Activated CD8-positive, alpha-beta T cell treated with anti-CD3 and anti-CD28 coated beads for 36 hours (primary cell): Measurements from ENCODE around the gene NOTCH3. TPM values are rescaled to one million over a fixed set of nuclear protein-coding genes. Genes with fewer than 3 reads are reported as not detected.

Experiments
- ATAC-seq: fragments of 200-7000 bp; cut with Tn5 transposase; one replicate; pipeline ENCODE4 v1.10.0; 2021; ENCODE audit warnings: mild to moderate bottlenecking, moderate library complexity
- CTCF ChIA-PET: fragments of 350-600 bp; sonication (Branson Sonifier 250); formaldehyde crosslinking; loops from one replicate; lab custom pipeline; 2021; ENCODE audit warnings: antibody characterized with exemption; lab: Charles Lee
- POLR2A ChIA-PET: fragments of 350-600 bp; sonication (Branson Sonifier 250); formaldehyde crosslinking; loops from one replicate; lab custom pipeline; 2021; ENCODE audit warnings: antibody characterized with exemption; lab: Charles Lee
- DNase-seq: peaks from one replicate; pipeline ENCODE4 v3.0.0-alpha.2; 2020
- H3K27ac Mint-ChIP-seq: one replicate; pipeline ENCODE4 v1.8.0; 2021; ENCODE audit warnings: mild to moderate bottlenecking, mixed read lengths
- H3K27me3 Mint-ChIP-seq: one replicate; pipeline ENCODE4 v1.8.0; 2021; ENCODE audit warnings: mixed read lengths
- H3K36me3 Mint-ChIP-seq: one replicate; pipeline ENCODE4 v1.8.0; 2021; ENCODE audit warnings: low read depth, mixed read lengths
- H3K4me1 Mint-ChIP-seq: one replicate; pipeline ENCODE4 v1.8.0; 2021; ENCODE audit warnings: low read depth, mixed read lengths
- H3K4me3 Mint-ChIP-seq: one replicate; pipeline ENCODE4 v1.8.0; 2021; ENCODE audit warnings: mild to moderate bottlenecking, moderate library complexity, mixed read lengths
- H3K9me3 Mint-ChIP-seq: one replicate; pipeline ENCODE4 v1.8.0; 2021; ENCODE audit warnings: mixed read lengths
- intact Hi-C: fragments of 100-400 bp; cut with micrococcal nuclease; formaldehyde crosslinking; loops from one replicate; pipeline ENCODE4 v1.10.0; 2022
- total RNA-seq, 2 experiments: library from RNA; stranded (reverse); gene quantifications; one replicate each; pipeline ENCODE4 v1.2.3, GENCODE V29; 2021
- TF ChIP-seq, protein P1 (sequence below): fragments of 200-600 bp; IDR thresholded peaks from one replicate; pipeline ENCODE4 v1.8.0; 2022; ENCODE audit warnings: antibody characterized with exemption, mild to moderate bottlenecking

Gene NOTCH3
- total RNA-seq, 2 experiments from 2014 or later: 0.16 TPM; not detected in 1

DNA sequence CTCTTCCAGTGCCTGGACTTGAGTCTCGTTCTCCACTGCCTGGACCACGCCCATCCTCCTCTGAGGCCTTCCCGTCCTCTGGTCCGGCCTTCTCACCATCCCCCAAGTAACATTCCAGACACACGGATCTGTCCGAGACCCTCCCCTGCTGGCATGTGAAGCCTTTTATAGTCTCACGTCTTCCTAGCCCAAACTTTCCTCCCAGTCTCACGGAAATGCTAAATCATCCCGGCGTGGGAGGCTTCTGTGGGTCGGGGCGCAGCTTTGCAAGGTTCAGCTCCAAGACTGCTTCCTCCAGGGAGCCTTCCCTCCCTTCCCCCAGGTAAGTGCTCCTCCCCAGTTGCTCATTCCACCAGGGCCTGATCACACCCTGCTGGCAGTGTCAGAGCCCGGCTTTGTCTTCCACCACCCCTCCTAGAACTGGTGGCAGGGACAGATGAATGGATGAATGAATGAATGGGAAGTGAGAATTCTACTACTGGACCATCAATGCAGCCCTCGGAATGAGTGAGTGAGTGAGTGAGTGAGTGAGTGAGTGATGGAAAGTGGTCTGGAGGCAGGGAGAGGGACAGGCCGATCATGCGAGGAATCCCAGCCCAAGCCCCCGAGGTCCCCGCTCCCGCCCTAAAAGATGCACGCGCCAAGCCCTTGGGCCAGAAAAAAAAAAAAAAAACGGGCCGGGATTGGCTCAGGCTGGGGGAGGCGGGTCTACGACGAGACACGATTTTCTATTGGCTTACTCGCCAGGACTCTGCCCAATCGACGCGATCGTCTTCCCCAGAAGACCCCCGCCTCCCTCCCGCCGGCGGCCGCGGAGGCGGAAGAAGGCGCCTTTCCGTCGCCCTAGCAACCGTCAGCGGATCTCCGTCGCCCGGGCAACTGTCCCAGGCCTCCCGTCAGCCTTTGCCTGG, 22.2 kb upstream of the NOTCH3 start:
- peak; percentile 86 for DNase-seq
- ChIA-PET CTCF (no interaction called here), POLR2A (interaction anchor here (0.7 kb wide), 2 partner anchors 12 to 15 kb away, joined by 3 to 4 read pairs; no protein-coding TSS in a partner anchor)
- H3K27ac Mint-ChIP-seq: no peak overlapping the region
- peaks cover 11% of the 10 kb centered on the region for H3K4me1 Mint-ChIP-seq
- no peaks in the 10 kb centered on the region for H3K9me3 Mint-ChIP-seq
- H3K36me3 Mint-ChIP-seq: no peaks in the 10 kb centered on the region
- peak overlapping the region; percentile 70 for H3K4me3 Mint-ChIP-seq
- intact Hi-C loops: no loop called here
- ATAC-seq: peak; percentile 99
- TF ChIP-seq, protein P1, sequence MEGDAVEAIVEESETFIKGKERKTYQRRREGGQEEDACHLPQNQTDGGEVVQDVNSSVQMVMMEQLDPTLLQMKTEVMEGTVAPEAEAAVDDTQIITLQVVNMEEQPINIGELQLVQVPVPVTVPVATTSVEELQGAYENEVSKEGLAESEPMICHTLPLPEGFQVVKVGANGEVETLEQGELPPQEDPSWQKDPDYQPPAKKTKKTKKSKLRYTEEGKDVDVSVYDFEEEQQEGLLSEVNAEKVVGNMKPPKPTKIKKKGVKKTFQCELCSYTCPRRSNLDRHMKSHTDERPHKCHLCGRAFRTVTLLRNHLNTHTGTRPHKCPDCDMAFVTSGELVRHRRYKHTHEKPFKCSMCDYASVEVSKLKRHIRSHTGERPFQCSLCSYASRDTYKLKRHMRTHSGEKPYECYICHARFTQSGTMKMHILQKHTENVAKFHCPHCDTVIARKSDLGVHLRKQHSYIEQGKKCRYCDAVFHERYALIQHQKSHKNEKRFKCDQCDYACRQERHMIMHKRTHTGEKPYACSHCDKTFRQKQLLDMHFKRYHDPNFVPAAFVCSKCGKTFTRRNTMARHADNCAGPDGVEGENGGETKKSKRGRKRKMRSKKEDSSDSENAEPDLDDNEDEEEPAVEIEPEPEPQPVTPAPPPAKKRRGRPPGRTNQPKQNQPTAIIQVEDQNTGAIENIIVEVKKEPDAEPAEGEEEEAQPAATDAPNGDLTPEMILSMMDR: no peak
- H3K27me3 Mint-ChIP-seq: peaks cover 29% of the 10 kb centered on the region

DNA sequence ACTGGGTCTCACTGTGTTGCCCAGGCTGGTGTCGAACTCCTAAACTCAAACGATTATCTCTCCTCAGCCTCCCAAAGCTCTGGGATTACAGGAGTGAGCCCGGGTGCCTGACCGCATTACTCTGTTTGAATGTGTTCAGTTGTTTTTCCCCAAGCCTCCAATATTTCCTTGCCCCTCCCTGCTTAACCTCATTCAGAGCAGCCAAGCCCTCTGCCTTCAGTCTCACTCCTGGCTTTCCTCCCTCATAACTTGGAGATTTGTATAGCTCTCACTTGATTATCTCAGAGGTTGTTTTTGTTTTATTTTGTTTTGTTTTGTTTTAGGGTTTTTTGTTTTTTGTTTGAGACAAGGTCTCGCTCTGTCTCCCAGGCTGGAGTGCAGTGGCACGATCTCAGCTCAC, 20.0 kb upstream of the NOTCH3 start:
- TF ChIP-seq, protein P1: no peak
- DNase-seq (no peak), ATAC-seq (no peak)
- Mint-ChIP-seq H3K9me3 (no peaks in the 10 kb centered on the region), H3K27me3 (peaks cover 25% of the 10 kb centered on the region), H3K4me1 (peaks cover 11% of the 10 kb centered on the region), H3K27ac (no peak overlapping the region), H3K36me3 (no peaks in the 10 kb centered on the region), H3K4me3 (no peak overlapping the region)
- CTCF ChIA-PET: interaction anchor here (1.1 kb wide), 1 partner anchor 44 kb away, joined by 4 read pairs; no protein-coding TSS in a partner anchor
- POLR2A ChIA-PET: no interaction called here
- intact Hi-C loops: no loop called here

DNA sequence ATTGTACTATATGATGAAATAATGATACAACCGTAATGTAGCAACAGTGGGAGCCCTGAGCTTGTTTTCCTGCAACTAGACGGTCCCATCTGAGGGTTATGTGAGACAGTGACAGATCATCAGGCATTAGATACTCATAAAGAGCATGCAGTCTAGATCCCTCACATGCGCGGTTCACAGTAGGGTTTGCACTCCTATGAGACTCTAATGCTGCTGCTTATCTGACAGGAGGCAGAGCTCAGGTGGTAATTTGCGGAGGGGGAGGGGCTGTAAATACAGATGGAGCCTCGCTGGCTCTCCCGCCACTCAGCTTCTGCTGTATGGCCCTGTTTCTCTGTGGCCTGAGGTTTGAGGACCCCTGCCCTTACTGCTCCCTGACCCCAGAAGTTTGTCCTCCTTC, 17.7 kb upstream of the NOTCH3 start:
- intact Hi-C loops: no loop called here
- Mint-ChIP-seq H3K9me3 (no peaks in the 10 kb centered on the region), H3K27ac (no peak overlapping the region), H3K27me3 (peaks cover 12% of the 10 kb centered on the region), H3K4me3 (no peak overlapping the region), H3K36me3 (no peaks in the 10 kb centered on the region), H3K4me1 (peaks cover 10% of the 10 kb centered on the region)
- no peak for DNase-seq
- POLR2A ChIA-PET: no interaction called here
- TF ChIP-seq, protein P1: no peak
- no peak for ATAC-seq
- CTCF ChIA-PET: no interaction called here

DNA sequence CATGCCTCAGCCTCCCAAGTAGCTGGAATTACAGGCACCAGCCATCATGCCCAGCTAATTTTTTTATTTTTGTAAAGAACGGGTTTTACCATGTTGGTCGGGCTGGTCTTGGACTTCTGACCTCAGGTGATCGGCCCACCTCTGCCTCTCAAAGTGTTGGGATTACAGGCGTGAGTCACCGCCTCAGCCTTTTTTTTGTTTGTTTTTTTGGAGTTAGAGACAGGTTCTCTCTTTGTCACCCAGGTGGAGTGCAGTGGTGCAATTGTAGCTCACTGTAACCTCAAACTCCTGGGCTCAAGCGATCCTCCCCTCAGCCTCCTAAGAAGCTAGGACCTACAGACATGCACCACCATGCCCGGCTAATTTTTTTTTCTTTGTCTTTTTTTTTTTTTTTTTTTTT, 15.6 kb upstream of the NOTCH3 start:
- Mint-ChIP-seq H3K27me3 (peaks cover 1% of the 10 kb centered on the region), H3K4me1 (no peaks in the 10 kb centered on the region), H3K36me3 (no peaks in the 10 kb centered on the region), H3K4me3 (no peak overlapping the region), H3K9me3 (no peaks in the 10 kb centered on the region), H3K27ac (no peak overlapping the region)
- ATAC-seq: no peak
- DNase-seq: no peak
- ChIA-PET CTCF (no interaction called here), POLR2A (no interaction called here)
- intact Hi-C loops: no loop called here
- TF ChIP-seq, protein P1: no peak

DNA sequence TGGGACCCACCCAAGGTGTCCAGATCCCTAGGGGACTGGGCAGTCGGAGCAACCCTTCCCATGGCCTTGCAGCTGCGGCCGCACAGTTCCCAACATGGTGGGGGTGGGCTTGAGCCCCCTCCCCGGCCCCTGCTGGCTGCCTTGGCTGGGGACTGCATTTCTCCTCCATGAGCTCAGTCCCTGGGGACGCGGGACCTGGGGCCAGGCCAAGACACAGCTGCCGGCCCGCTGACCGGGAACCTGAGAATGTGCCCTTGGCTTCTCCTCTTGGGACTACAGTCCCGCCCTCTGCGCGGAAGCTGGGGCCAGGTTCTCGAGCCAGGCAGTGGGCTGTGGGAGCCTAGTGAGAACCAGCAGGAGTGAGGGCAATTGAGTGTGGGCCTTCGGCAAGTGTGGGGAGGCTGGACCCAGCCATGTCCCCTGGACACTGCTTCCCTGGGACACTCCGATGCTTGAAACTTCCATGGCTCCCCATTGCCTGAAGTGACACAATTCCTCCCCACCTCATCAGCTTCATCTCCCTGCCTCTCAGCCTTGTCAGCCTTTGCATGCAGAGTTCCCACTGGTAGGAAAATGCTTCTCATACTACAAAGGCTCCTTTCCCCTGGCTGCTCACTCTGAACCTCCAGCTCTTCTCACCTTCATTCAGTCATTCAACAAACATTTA, 13.1 kb upstream of the NOTCH3 start:
- ChIA-PET CTCF (interaction anchor here (1.3 kb wide), 1 partner anchor 36 kb away, joined by 3 read pairs; no protein-coding TSS in a partner anchor), POLR2A (no interaction called here)
- Mint-ChIP-seq H3K27ac (no peak overlapping the region), H3K36me3 (no peaks in the 10 kb centered on the region), H3K9me3 (no peaks in the 10 kb centered on the region), H3K4me1 (no peaks in the 10 kb centered on the region), H3K27me3 (no peaks in the 10 kb centered on the region), H3K4me3 (no peak overlapping the region)
- ATAC-seq (no peak), DNase-seq (no peak)
- TF ChIP-seq, protein P1: no peak
- intact Hi-C loops: no loop called here
